Muscle layer of duodenum (tissue), 2 donors: ENCODE data around the gene RPH3AL.

Source experiments
- H3K27ac ChIP-seq: one replicate; pipeline ENCODE4 v1.7.0; 2013; ENCODE audit warnings: mild to moderate bottlenecking, low read length
- H3K27me3 ChIP-seq: one replicate; pipeline ENCODE4 v1.7.0; 2013; ENCODE audit warnings: low read depth, mild to moderate bottlenecking, control low read depth, low read length
- H3K36me3 ChIP-seq, 2 donors: one replicate each; pipeline ENCODE4 v1.7.0; 2013; ENCODE audit warnings: low read length in 2 of 2, control low read depth in 1 of 2, mild to moderate bottlenecking in 1 of 2; ENCODE audit not compliant: insufficient read depth in 2 of 2, control insufficient read depth in 1 of 2
- H3K4me1 ChIP-seq, 2 donors: one replicate each; pipeline ENCODE4 v1.7.0; 2013; ENCODE audit warnings: low read length in 2 of 2, mild to moderate bottlenecking in 2 of 2, control low read depth in 1 of 2, moderate library complexity in 1 of 2; ENCODE audit not compliant: insufficient read depth in 2 of 2, control insufficient read depth in 1 of 2
- H3K4me3 ChIP-seq, 2 donors: one replicate each; pipeline ENCODE4 v1.7.0; 2013; ENCODE audit warnings: low read length in 2 of 2, low read depth in 1 of 2, mild to moderate bottlenecking in 1 of 2
- H3K9me3 ChIP-seq, 2 donors: one replicate each; pipeline ENCODE4 v1.7.0; 2013; ENCODE audit warnings: low read length in 2 of 2, control low read depth in 1 of 2, mild to moderate bottlenecking in 1 of 2; ENCODE audit not compliant: control insufficient read depth in 1 of 2
- donor health status: healthy.

RPH3AL gene

DNA sequence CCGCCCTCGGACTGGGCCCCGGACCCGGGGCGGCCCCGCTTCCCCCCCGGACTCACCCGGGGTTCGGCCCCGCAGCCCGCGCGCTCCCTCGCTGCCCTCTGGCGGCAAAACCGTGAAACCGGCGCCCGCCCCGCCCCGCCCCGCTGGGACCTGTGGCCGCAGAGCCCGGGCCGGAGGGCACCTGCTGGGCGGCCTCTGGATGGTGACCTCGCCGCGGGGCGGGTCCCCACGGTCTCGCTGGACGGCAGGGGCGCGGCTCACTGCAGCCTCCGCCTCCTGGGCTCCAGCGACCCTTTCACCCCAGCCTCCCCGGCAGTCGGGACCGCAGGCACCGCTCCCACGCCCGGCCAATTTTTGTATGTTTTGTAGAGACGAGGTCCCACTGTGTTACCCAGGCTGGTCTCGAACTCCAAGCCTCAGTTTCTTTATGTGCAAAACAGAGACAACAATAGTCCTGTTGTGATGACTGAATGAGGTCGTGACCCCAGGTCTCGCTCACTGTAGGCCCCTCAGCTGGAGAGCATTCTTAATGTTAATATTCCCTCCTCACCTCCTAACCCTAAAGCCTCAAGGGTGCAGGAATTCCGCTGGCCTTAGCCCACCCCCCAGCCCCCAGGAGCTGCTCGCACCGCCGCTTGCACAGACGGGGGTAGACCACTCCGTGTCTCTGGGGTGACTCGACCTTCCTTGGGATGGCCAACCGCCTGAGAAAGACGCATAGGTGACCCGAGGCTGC is 33.7 kb upstream of the RPH3AL start:
- peak overlapping the region in 1 of 2 donors; percentile 52 for H3K4me3 ChIP-seq
- no peaks in the 10 kb centered on the region for H3K27me3 ChIP-seq
- H3K36me3 ChIP-seq = no peaks in the 10 kb centered on the region
- no peaks in the 10 kb centered on the region for H3K9me3 ChIP-seq
- peaks cover 0 to 7% of the 10 kb centered on the region in 2 donors for H3K4me1 ChIP-seq
- H3K27ac ChIP-seq = no peak overlapping the region

DNA sequence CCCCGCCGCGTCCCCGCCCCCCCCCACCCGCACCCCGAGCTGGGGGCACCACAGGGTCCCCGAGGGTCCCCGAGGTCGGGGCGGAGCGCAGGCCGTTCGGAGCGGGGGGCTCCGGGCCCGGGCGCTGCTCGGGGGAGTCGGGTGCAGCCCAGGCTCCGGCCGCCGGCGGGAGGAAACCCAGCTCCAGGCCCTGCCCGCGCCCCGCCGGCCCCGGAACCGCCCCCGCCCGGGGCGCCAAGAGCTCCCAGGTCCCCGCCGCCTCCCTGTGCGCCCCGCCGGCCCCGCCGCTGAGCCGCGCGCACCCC is 33.2 kb upstream of the RPH3AL start:
- Histone ChIP-seq H3K4me3 (peak overlapping the region in 1 of 2 donors; percentile 64), H3K27ac (no peak overlapping the region), H3K9me3 (no peaks in the 10 kb centered on the region), H3K4me1 (peaks cover 0 to 7% of the 10 kb centered on the region in 2 donors), H3K36me3 (no peaks in the 10 kb centered on the region), H3K27me3 (no peaks in the 10 kb centered on the region)

DNA sequence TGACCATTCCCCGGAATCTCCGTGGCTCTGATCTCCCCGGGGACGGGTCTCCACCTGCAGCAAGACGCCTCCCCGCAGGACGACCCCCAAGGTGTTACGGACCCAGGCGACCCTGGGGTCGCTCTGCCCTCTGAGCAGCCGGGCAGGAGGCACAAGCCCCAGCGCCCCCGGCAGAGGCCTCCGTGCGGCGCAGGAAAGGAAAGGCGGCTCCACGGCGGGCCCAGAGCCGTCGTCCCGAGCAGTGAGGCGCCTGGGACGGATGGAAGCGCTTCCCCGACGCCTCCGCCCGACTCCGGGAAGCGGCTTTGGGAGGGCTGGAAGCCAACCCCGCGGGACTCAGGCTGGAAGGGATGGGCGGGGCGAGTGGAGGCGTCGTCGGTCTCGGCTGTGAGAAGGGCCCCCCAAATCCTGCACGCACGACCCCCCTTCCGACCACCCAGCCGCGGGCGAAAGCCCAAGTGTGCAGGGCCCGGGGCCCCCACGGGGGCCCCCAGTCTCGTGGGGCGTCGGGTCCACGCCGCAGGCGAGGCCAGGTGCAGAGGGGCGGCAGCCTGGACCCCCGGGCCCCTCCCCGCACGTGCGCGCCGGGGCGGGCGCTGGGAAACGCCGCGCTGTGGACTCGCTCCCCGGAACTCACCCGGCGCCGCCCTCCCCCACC is 32.7 kb upstream of the RPH3AL start:
- Histone ChIP-seq H3K27ac (no peak overlapping the region), H3K9me3 (no peaks in the 10 kb centered on the region), H3K36me3 (no peaks in the 10 kb centered on the region), H3K4me3 (peak overlapping the region in 1 of 2 donors; percentile 64), H3K27me3 (no peaks in the 10 kb centered on the region), H3K4me1 (peaks cover 0 to 7% of the 10 kb centered on the region in 2 donors)

DNA sequence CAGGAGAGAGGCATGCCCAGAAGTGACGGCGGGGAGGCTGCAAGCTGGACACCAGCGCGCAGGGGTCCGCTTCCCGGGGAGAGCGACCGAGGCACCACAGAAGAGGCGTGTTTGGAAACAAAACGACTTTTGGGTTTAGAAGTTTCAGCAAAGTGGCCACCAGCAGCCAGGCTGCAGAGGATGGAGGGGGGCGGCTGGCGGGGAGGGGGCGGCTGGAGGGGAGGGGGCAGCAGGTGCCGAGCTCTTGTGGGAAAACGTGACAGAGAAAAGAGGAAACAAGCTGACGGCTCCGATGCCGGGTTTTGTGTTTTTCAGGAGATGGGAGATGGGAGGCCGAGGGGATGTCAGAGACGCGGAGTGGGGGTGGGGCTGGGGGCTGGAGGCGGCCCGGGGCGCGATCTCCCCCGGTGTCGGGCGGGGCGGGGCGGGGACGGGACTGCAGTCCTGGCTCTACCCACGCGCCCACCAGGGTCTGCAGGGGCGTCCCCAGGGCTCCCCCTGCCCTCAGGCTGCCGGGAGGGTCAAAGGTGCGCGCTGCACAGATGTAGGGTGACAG is 32.1 kb upstream of the RPH3AL start:
- Histone ChIP-seq H3K27me3 (no peaks in the 10 kb centered on the region), H3K27ac (no peak overlapping the region), H3K36me3 (no peaks in the 10 kb centered on the region), H3K4me3 (peak overlapping the region in 1 of 2 donors; percentile 64), H3K9me3 (no peaks in the 10 kb centered on the region), H3K4me1 (peaks cover 0 to 7% of the 10 kb centered on the region in 2 donors)

DNA sequence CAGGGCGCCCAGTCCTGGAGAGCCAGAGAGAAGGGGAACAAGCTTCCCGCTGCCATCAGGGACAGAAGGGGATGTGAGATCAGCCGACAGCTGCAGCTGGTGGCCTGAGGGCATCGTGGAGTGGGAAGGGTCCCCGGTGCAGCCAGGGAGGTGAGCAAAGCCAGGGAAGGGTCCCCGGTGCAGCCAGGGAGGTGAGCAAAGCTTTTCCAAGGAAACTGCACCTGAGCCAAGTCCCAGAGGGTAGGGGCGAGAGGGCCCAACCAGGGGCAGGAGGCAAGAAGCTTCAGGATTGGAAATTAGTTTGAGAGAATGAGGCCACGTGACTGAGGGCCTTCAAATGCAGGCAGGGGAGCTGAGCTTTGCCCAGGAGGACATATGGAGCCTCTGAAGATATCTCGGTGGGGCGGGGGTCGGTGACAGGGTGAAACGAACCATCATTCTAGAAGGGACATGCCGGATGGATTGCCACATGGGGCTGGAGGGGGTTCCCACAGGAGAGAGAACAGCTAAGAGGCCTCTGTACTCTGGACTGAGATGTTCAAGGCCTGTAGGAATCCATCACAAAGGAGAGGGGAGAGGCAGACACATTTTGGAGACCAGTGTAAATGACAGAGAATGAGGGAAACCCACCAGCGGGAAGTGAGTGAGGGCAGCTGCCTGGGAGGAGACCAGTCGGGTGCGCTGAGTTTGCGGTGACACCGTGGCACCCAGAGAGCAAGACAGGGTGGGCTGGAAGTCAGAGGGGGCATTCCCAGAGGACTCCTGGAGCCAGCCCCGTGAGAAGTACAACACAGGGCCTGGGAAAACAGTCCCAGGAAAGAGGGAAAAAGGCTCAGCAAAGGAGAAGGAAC is 31.4 kb upstream of the RPH3AL start:
- Histone ChIP-seq H3K27me3 (no peaks in the 10 kb centered on the region), H3K36me3 (no peaks in the 10 kb centered on the region), H3K27ac (no peak overlapping the region), H3K4me3 (no peak overlapping the region), H3K9me3 (no peaks in the 10 kb centered on the region), H3K4me1 (peaks cover 0 to 7% of the 10 kb centered on the region in 2 donors)

DNA sequence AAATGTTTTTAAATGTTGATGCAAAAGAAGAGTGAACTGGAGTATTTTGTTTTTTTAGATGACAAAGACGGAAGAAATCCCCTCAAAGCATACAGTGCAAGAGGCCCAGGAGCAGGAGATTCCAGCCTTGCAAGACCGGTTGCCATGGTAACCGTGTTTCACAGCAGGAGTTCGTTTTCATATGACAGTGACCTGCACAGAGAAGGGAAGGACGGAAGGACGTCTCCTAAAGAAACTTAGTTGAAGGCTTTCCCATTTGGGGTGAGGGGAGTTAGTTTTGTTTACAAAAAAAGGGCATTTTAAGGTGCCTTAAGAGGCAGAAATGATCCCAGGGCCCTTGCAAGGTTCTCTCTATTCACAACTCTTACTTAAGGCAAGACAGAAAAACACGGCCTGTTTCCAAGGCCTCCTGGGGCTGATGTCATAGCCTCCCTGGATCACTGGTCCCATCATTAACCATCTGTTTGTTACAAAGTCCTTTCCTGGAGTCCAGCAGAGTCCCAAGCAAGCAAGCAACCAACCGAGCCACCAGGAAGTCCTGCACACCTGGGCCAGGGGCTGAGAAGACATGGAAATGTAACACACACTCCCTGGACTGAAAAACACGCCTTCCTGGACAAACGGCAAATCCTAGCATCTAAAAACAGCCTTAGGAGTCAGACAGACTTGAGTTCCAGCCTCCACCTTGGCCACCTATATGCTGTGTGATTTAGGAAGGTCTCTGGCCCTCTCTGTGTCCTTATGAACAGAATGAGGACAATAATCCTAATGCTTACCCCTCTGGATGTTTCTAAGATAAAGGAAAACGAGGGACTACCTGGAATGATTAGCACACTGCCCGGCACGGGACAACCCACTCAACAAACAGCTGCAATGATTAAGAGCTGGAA is 30.3 kb upstream of the RPH3AL start:
- no peaks in the 10 kb centered on the region for H3K9me3 ChIP-seq
- no peaks in the 10 kb centered on the region for H3K36me3 ChIP-seq
- no peak overlapping the region for H3K4me3 ChIP-seq
- no peak overlapping the region for H3K27ac ChIP-seq
- H3K4me1 ChIP-seq = peaks cover 0 to 7% of the 10 kb centered on the region in 2 donors
- H3K27me3 ChIP-seq = no peaks in the 10 kb centered on the region

DNA sequence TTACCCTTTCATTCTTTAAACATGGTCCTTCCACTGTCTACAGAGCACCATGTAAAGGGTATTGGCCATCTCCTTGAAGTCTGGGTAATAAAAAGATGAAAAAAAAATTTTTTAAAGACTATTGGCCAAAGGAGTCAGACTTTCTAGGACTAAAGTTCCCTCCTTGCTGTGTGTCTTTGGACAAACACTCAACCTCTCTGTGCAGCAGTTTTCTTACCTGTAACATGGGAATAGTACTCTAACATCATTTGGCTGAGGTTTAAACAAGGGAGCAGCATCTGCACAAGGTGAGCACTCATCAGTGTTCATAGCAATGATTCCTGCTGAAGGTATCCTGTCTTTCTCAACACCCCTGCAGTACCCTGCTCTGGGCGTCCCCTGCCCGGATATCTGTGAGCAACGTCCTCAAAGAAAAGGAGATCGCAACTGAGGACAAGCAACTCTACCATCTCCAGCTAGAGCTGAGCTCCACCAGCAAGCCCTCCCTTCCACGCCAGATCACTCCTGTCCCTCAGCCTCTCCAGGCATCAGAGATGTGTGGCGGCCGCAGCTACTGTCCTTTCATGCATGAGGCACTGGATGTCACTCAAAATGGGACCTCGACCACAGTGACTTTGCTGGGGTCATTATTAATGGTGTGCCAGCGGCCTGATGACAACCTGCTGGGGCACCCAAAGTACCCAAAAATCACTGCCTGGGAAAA is 29.5 kb upstream of the RPH3AL start:
- Histone ChIP-seq H3K27me3 (no peaks in the 10 kb centered on the region), H3K27ac (no peak overlapping the region), H3K9me3 (no peaks in the 10 kb centered on the region), H3K4me1 (peaks cover 0 to 7% of the 10 kb centered on the region in 2 donors), H3K4me3 (no peak overlapping the region), H3K36me3 (no peaks in the 10 kb centered on the region)

DNA sequence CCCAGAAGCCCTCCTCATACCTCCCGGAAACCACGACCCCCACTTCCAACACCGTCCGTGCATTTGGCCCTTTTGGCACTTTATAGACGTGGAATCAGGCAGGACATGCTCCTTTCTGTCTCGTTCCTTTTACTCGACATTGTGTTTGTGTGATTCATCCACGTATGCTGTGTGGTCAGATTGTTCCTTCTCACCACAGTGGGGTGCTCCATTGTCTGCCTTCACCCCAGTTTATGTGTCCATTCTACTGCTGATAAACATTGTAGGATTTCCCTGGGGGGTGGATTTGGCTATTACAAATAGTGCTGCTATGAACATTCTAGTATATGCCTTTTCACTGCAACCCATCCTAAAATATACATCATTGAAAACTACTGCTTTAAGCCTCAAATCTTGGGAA is 28.9 kb upstream of the RPH3AL start:
- no peaks in the 10 kb centered on the region for H3K9me3 ChIP-seq
- no peaks in the 10 kb centered on the region for H3K36me3 ChIP-seq
- H3K4me3 ChIP-seq = no peak overlapping the region
- H3K27me3 ChIP-seq = no peaks in the 10 kb centered on the region
- peaks cover 0 to 7% of the 10 kb centered on the region in 2 donors for H3K4me1 ChIP-seq
- no peak overlapping the region for H3K27ac ChIP-seq

DNA sequence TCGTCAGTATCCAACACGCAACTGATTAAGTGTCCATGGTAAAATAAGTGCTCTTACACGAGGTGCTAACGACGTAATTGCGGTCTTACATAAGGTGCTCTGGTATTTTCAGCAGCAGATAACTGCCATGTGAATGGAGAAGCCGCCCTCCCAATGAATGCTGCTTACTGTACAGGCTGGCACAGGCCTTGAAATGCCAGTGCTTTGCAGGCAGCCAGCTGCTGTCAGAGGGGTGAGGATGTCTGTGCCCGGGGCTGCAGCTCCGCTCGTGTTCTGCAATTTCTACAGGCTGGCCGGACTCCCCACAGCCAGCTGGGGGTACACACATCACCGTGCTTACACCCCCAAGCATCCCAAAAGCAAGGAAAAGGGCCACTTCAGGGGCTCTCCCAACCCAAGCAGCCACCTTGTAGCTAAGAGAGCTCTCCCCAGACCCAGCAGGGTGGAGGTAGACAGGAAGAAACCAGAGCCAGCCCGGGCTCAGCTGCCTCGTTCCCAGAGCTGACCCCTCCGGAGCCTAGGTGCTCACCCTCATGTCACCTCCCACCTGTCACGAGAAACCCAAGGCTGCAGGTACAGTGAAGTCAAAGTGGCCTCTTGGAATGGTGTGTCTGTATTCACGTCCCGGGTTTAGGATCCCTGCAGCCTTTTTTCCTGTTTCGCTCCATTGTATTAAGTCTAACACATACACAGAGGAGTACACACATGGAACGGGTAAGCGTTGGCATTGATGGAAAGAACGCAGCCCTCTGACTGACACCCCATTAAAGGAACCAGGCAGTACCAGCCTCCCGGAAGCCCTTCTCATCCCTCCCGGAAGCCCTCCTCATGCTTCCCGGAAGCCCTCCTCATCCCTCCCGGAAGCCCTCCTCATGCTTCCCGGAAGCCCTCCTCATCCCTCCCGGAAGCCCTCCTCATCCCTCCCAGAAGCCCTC is 27.2 kb upstream of the RPH3AL start:
- Histone ChIP-seq H3K9me3 (no peaks in the 10 kb centered on the region), H3K27me3 (no peaks in the 10 kb centered on the region), H3K36me3 (no peaks in the 10 kb centered on the region), H3K27ac (no peak overlapping the region), H3K4me3 (no peak overlapping the region), H3K4me1 (no peaks in the 10 kb centered on the region)
